ENCODE data around the gene GUCD1. TPM values are rescaled to one million over a fixed set of nuclear protein-coding genes. Genes with fewer than 3 reads are reported as not detected.

GUCD1 gene
- total RNA-seq, 2 donors from 2014 or later, result 44.4 to 58.7 TPM

GRCh38 chr22:24592058-24592850 is 37.3 kb upstream of the GUCD1 start:
- no peaks in the 10 kb centered on the region for H3K9me3 ChIP-seq
- H3K27ac ChIP-seq, result peak overlapping the region; percentile 35 to 83 (median 79)
- peaks cover 59% of the 10 kb centered on the region for H3K4me1 ChIP-seq
- H3K4me3 ChIP-seq, result peak overlapping the region; percentile 21 to 38
- DNase-seq (peak in 1 of 4 donors; percentile 35), ATAC-seq (peak; percentile 0)
- intact Hi-C loops (cut with DNase I), result no loop called here
- no peaks in the 10 kb centered on the region for H3K36me3 ChIP-seq (replicated peaks in 1 of 2; ENCODE audit: insufficient read depth in 1 of 2, low read depth in 2 of 2)
- TF ChIP-seq POLR2A (IDR thresholded peaks at IDR 0.05) (no peak), CTCF (IDR thresholded peaks at IDR 0.05) (no peak)
- 11 to 12% methylated on average over 19 to 33 of the region's 33 CpGs for WGBS, 2 donors
- H3K27me3 ChIP-seq, result no peaks in the 10 kb centered on the region

GRCh38 chr22:24591286-24591830 is 36.4 kb upstream of the GUCD1 start:
- peaks cover 59% of the 10 kb centered on the region for H3K4me1 ChIP-seq
- H3K4me3 ChIP-seq, result no peak overlapping the region
- intact Hi-C loops (cut with DNase I), result no loop called here
- no peaks in the 10 kb centered on the region for H3K27me3 ChIP-seq
- H3K27ac ChIP-seq, result peak overlapping the region in 2 of 4 donors; percentile 76 to 83
- DNase-seq (no peak), ATAC-seq (no peak)
- no peak for TF ChIP-seq CTCF (IDR thresholded peaks at IDR 0.05)
- TF ChIP-seq POLR2A (IDR thresholded peaks at IDR 0.05), result no peak
- H3K36me3 ChIP-seq (replicated peaks in 1 of 2; ENCODE audit: insufficient read depth in 1 of 2, low read depth in 2 of 2), result no peaks in the 10 kb centered on the region
- 87 to 100% methylated on average over 3 to 6 of the region's 6 CpGs for WGBS, 2 donors
- H3K9me3 ChIP-seq, result no peaks in the 10 kb centered on the region

GRCh38 chr22:24590596-24591173 is 35.7 kb upstream of the GUCD1 start:
- DNase-seq, result no peak
- Histone ChIP-seq H3K27ac (peak overlapping the region in 1 of 4 donors; percentile 76), H3K36me3 (replicated peaks in 1 of 2; ENCODE audit: insufficient read depth in 1 of 2, low read depth in 2 of 2) (no peaks in the 10 kb centered on the region), H3K27me3 (no peaks in the 10 kb centered on the region), H3K4me1 (peaks cover 60% of the 10 kb centered on the region), H3K4me3 (no peak overlapping the region), H3K9me3 (no peaks in the 10 kb centered on the region)
- no peak for ATAC-seq
- 95% methylated on average over 12 of the region's 12 CpGs for WGBS, 2 donors
- intact Hi-C loops (cut with DNase I), result no loop called here
- no peak for TF ChIP-seq CTCF (IDR thresholded peaks at IDR 0.05)
- TF ChIP-seq POLR2A (IDR thresholded peaks at IDR 0.05), result no peak

GRCh38 chr22:24589518-24590030 is 34.6 kb upstream of the GUCD1 start:
- TF ChIP-seq POLR2A (IDR thresholded peaks at IDR 0.05), result no peak
- no peak for TF ChIP-seq CTCF (IDR thresholded peaks at IDR 0.05)
- 79 to 80% methylated on average over 2 to 7 of the region's 7 CpGs for WGBS, 2 donors
- Histone ChIP-seq H3K9me3 (no peaks in the 10 kb centered on the region), H3K36me3 (replicated peaks in 1 of 2; ENCODE audit: insufficient read depth in 1 of 2, low read depth in 2 of 2) (no peaks in the 10 kb centered on the region), H3K4me3 (no peak overlapping the region), H3K27me3 (no peaks in the 10 kb centered on the region), H3K27ac (peak overlapping the region in 3 of 4 donors; percentile 59 to 76 (median 73)), H3K4me1 (peaks cover 62% of the 10 kb centered on the region)
- no peak for DNase-seq
- no peak for ATAC-seq
- intact Hi-C loops (cut with DNase I), result no loop called here
